WERI-Rb-1 (cell line): ENCODE results near the gene ETFDH.

Experiments used
- DNase-seq: peaks from one replicate; pipeline ENCODE4 v3.0.0-alpha.2; 2020
- H3K27ac ChIP-seq: fragments of 250-450 bp; sonication (Bioruptor Pico); 2 replicates; pipeline ENCODE4 v1.5.1; 2020; ENCODE audit warnings: mild to moderate bottlenecking, moderate library complexity
- H3K27me3 ChIP-seq: fragments of 250-450 bp; sonication (Bioruptor Pico); 2 replicates; pipeline ENCODE4 v1.5.1; 2021; ENCODE audit warnings: mild to moderate bottlenecking, low read depth, moderate library complexity; ENCODE audit not compliant: insufficient read depth, severe bottlenecking
- H3K36me3 ChIP-seq: fragments of 250-450 bp; sonication (Bioruptor Pico); 2 replicates; pipeline ENCODE4 v1.5.1; 2020; ENCODE audit warnings: mild to moderate bottlenecking, moderate library complexity
- H3K4me3 ChIP-seq: 2 replicates; pipeline ENCODE4 v1.5.1; 2011; ENCODE audit warnings: low read depth, mild to moderate bottlenecking, control low read depth, low read length
- H3K9me3 ChIP-seq: fragments of 250-450 bp; sonication (Bioruptor Pico); 2 replicates; pipeline ENCODE4 v1.5.1; 2021; ENCODE audit warnings: mild to moderate bottlenecking, moderate library complexity; ENCODE audit not compliant: severe bottlenecking
- CTCF ChIP-seq: IDR thresholded peaks from 2 replicates; pipeline ENCODE4 v1.5.1; 2011; ENCODE audit warnings: low read depth, mild to moderate bottlenecking, control low read depth, inconsistent platforms, low read length

Gene ETFDH

GRCh38 chr4:158758142-158758541, 86.0 kb downstream of the ETFDH start:
- no peak for DNase-seq
- no peaks in the 10 kb centered on the region for H3K27me3 ChIP-seq

GRCh38 chr4:158758703-158759102, 86.6 kb downstream of the ETFDH start:
- DNase-seq: no peak
- TF ChIP-seq CTCF: no peak
- Histone ChIP-seq H3K27ac (no peak overlapping the region), H3K9me3 (peaks cover 8% of the 10 kb centered on the region), H3K36me3 (no peaks in the 10 kb centered on the region), H3K4me3 (no peak overlapping the region), H3K27me3 (no peaks in the 10 kb centered on the region)

More at GRCh38 chr4:158758142-158758541, 86.0 kb downstream of the ETFDH start:
- Histone ChIP-seq H3K27ac (no peak overlapping the region), H3K4me3 (no peak overlapping the region), H3K9me3 (peaks cover 8% of the 10 kb centered on the region), H3K36me3 (no peaks in the 10 kb centered on the region)
- no peak for TF ChIP-seq CTCF
